Activated gamma-delta T cell (primary cell): ENCODE results near the gene ERLIN1.

Experiments
- DNase-seq: peaks from one replicate; lab custom pipeline; 2025; lab: John Stamatoyannopoulos, UW
- total RNA-seq, 2 donors: gene quantifications; one replicate each; lab custom pipeline; 2026; lab: John Stamatoyannopoulos, UW

The ERLIN1 gene
- total RNA-seq, result 14.5 to 18.4 reads per million in 2 donors

- peak; percentile 90 for DNase-seq
Measured at GRCh38 chr10:100185364-100186252, at the start of gene ERLIN1. Gene ERLIN1, minus strand, starts transcription at chr10:100186029. Its CDS starts 403 bp downstream, at chr10:100185626.

GRCh38 chr10:100232101-100232500 lies 46.3 kb upstream of the ERLIN1 start:
- no peak for DNase-seq

DNA sequence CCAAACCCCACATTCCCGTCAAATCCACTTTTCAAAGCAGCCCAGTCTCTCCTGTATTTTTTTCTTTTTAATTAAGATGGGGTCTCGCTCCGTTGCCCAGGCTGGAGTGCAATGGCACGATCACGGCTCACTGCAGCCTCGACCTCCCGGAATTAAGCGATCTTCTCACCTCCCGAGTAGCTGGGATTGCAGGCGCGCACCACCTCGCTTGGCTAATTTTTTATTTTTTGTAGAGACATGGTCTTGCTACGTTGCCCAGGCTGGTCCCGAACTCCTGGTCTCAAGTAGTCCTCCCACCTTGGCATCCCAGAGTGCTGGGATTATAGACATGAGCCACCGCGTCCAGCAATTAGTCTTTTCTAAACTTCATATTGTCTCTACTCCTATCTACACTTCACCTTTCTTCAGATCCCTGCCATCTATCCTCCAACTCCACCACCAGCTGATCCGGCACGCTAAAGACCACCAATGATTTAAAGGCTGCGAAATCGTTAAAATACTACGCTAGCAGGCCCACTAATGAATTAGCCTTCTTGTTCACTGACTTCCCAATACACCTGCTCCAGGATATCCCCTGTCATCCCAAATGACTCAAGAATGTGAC lies 44.1 kb upstream of the ERLIN1 start:
- DNase-seq, result no peak

DNA sequence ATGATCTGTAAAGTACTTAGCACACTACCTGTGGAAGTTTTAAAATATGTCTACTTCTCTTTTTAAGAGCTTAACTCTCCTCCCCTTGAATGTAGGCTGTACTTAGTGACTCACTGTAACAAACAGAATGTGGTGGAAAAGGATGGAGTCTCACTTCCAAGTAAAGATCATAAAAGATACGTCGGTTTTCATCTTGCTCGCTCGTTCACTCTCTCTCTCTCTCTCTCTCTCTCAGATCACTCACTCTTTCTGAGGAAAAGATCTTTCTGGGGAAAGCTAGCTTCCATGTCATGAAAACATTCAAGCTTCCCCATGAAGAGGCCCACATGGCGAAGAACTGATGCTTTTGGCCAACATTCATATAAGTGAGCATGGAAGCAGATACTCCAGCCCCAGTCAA lies 38.0 kb upstream of the ERLIN1 start:
- DNase-seq, result no peak

GRCh38 chr10:100222529-100222928 lies 36.7 kb upstream of the ERLIN1 start:
- DNase-seq, result no peak

- no peak for DNase-seq
Measured at GRCh38 chr10:100216006-100216405, 30.2 kb upstream of the ERLIN1 start.

DNA sequence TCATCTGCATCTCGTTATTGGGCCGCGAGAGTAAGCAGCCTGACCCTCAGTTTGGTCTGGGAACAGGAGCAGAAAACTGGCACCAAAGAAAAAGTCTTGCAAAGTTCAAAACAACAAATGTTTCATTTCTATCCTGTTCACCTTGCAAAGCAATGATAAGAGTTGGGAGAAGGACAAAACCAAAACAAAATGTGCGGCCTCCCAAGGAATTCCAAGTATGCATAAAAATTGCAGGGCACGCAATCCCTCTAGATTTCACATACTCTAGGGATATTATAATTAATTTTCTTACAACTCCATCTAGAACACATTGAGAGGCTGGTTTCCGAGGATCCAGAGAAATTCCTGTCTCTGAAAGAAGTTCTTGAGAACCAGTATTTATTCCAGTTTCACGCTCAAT lies 23.5 kb upstream of the ERLIN1 start:
- no peak for DNase-seq

GRCh38 chr10:100208276-100208675 lies 22.4 kb upstream of the ERLIN1 start:
- DNase-seq, result no peak

- DNase-seq, result no peak
Measured at GRCh38 chr10:100204370-100204769, 18.5 kb upstream of the ERLIN1 start.

- no peak for DNase-seq
Measured at GRCh38 chr10:100201549-100201948, 15.7 kb upstream of the ERLIN1 start.

GRCh38 chr10:100194711-100195110 lies 8.9 kb upstream of the ERLIN1 start:
- no peak for DNase-seq

DNA sequence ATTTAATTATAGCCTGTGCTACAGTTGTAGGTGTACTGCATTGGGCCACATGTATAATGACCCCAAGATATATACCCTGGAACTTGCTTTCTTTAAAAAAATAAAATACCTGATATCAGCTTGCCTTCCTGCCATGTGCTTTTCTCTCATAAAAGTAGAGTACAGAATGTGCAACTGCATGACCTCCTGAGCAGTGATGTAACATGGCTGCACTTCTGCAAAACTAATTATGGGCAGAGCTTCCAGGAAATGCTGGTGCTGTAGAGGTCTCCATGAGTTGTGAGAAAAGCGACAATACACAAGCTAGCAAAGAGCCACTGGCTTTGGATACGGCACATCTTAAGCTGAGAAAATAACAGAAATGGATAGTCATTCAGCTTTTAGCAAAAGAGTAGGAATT lies 6.5 kb upstream of the ERLIN1 start:
- DNase-seq, result no peak

- no peak for DNase-seq
Measured at GRCh38 chr10:100186253-100187212, 704 bp upstream of the ERLIN1 start.

GRCh38 chr10:100184840-100185239 lies 989 bp downstream of the ERLIN1 start:
- no peak for DNase-seq

DNA sequence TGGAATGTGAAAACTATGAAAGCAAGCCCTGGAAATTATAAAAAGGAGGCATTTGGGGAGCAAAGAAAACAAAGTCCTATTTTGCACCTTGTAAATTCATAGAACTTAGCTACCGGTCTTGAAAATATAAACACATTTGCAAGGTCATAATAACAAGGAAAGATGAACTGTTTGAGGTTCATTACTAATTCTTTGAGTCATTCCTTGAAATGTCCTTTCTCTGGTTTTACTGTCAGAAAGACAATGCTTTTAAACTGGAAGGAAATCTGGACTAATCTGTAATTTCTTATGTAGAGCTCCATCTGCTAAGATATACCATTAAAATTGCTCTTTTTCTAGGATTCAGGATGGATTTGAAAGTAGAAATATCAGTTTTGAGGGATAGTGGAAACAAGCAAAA lies 1.4 kb downstream of the ERLIN1 start:
- no peak for DNase-seq

GRCh38 chr10:100183481-100183880 lies 2.3 kb downstream of the ERLIN1 start:
- no peak for DNase-seq

GRCh38 chr10:100182908-100183307 lies 2.9 kb downstream of the ERLIN1 start:
- DNase-seq, result no peak

- DNase-seq, result no peak
Measured at GRCh38 chr10:100182281-100182680, 3.5 kb downstream of the ERLIN1 start.

GRCh38 chr10:100175875-100176274 lies 10.0 kb downstream of the ERLIN1 start:
- DNase-seq, result no peak

GRCh38 chr10:100174699-100175677 lies 10.8 kb downstream of the ERLIN1 start:
- DNase-seq, result no peak

GRCh38 chr10:100173035-100173434 lies 12.8 kb downstream of the ERLIN1 start:
- no peak for DNase-seq
